HG02852 (cell line): Measurements from ENCODE around the gene PROX1.
"Not testable (repeated sequence)": the region's sequence is repeated elsewhere in the genome, so short reads cannot be mapped to it uniquely, and the experiment has no call there.

Experiments used
- ATAC-seq: cut with Tn5 transposase; IDR thresholded peaks from one replicate; pipeline ENCODE4 v1.9.1; 2021; ENCODE audit warnings: mild to moderate bottlenecking, moderate library complexity; ENCODE audit not compliant: unreplicated experiment

Gene PROX1

GRCh38 chr1:214066936-214067335 lies 79.2 kb downstream of the PROX1 start:
- no peak for ATAC-seq

- ATAC-seq: no peak
These were observed 79.6 kb downstream of the PROX1 start for GRCh38 chr1:214067397-214067796.

GRCh38 chr1:214067853-214068703 lies 80.3 kb downstream of the PROX1 start:
- ATAC-seq: no peak

- ATAC-seq: no peak
These were observed 81.2 kb downstream of the PROX1 start for GRCh38 chr1:214068979-214069378.

DNA sequence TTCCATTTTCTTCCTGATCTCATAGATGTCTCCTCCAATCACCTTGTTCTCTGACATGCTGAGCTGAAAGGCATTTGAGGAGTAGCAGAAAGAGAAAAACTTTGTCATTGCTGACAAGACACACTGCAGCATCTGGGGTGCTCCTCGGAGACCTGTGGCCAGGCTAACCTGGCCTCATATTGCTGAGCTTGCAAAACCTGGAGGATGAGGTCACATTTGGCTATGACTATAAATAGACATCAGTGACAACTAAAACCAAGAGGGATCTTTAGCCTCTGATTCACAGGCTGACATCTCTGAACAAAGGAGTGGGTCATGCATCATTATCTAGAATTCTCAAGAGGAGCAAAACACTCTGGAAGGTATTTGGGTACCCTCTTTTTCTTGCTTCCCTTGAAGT lies 83.7 kb downstream of the PROX1 start:
- ATAC-seq: no peak

DNA sequence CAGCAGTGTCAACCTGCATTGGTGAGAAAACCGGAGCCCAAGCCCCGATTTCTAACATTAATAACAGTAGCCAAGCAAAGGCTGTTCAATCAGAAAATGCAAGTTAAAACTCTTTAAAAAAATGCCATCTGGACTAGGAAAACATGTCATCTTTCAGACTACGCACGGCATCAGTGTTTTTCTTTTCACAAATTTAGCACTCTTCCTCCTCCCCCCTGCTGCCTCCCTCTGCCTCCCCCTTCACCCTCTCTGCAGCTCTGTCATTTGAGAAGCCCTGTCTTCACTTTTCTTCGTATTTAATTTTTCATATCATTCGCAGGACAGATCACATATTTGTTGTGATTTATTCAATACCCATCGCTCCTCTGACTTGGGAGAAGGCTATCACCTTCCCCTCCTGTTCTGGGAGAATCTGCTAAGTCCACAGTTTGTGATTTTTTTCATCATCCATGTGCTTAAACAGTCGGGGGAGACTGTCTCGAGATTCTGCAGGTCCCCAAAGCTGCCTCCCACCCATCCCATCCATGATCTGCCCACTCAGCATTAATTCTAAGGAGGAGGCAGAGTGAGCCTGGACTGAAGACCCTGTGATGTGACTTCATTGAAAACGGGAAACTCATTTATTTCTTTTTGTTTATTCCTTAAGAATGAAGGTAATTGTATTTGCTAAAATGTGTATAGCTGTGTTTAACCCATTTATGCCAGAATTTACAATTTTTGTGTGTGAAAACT lies 84.8 kb downstream of the PROX1 start:
- no peak for ATAC-seq

DNA sequence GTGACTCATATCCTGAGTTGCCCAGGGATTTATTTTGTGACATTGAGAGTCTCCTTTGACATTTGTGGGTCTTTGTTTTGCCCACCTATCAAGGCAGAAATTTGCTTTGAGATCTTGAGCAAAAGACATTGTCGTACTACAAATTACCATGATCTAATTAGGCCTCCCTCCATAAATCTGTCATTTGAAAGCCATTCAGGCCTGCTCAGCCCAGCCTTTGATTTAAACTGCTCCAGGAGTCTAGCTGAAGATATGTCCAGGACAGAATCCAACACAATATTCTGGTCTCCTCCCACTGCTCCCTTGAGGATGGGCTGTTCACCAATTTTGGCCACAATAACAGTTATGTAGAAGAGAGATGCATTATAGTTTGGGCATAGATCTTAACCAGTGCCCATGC lies 86.7 kb downstream of the PROX1 start:
- ATAC-seq: no peak

DNA sequence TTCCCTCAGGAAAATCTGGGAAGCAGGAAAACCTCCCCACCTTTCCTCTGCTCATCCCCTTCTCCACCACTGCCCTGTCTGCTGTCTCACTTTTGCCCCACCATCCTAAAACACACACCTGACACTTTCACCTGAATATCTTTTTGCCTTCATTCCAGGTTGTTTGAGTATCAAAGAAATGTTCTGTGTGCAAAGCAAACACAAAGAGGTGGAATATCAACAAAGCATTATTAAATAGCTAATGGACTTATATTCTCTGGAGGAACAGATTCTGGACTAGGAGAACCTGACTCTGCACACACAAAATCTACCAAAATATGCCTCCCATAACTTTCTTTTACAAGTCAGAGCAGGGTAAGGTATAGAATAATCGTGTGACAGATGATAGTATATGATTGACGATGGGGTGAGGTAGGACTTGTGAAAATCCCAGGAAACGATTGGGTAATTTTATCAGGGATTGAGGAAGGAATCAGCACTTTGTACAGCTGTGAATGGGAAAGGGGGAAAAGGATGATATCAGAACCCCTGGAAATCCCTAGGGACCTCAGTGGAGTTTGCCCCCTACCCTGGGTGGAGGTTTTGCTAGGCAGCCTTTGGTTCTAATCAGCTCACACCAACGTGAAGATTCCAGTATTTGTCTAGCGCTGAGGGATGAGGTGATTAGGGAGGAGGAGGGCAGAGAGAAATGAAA lies 87.7 kb downstream of the PROX1 start:
- ATAC-seq: no peak

GRCh38 chr1:214075999-214076707 lies 88.4 kb downstream of the PROX1 start:
- no peak for ATAC-seq

- ATAC-seq: no peak
These were observed 88.9 kb downstream of the PROX1 start for GRCh38 chr1:214076708-214077065.

DNA sequence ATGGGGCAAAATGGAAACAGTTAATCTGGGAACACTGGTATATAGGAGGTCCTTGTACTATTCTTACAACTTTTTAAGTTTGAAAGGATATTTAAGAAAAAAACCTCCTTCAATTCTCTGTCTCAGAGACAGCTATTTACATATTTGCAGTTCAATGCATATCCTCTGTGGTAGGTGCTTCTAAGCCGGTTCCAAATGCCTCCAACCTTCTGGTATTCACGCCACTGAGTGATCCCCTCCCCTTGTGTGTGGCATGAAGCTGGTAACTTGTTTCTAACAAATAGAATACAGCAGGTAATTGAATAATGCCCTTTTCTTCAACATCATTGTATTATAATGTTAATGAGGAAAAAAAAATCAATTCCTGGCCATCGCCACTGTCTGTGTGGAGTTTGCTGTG lies 91.2 kb downstream of the PROX1 start:
- no peak for ATAC-seq

GRCh38 chr1:214085325-214085724 lies 97.6 kb downstream of the PROX1 start:
- no peak for ATAC-seq

DNA sequence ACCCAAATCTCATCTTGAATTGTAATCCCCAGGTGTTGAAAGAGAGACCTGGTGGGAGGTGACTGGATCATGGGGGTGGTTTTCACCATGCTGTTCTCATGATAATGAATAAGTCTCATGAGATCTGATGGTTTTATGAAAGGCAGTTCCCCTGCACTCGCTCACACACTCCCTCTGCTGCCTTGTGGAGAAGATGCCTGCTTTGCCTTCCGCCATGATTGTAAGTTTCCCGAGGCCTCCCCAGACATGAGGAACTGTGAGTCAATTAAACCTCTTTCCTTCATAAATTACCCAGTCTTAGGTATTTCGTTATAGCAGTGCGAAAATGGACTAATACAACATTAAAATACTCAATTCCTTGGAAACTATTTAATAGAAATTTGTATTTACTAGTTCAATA lies 99.2 kb downstream of the PROX1 start:
- ATAC-seq: no peak

DNA sequence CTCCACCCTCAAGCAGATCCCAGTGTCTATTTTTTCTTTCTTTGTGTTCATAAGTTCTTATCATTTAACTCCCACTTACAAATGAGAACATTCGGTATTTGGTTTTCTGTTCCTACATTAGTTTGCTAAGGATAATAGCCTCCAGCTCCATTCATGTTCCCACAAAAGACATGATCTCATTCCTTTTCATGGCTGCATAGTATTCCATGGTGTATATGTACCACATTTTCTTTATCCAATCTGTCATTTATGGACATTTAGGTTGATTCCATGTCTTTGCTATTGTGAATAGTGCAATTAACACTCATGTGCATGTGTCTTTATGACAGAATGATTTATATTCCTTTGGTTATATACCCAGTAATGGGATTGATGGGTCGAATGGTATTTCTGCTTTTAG lies 101.2 kb downstream of the PROX1 start:
- ATAC-seq: not testable (repeated sequence)
